GM21528 (cell line): ENCODE measurements around the gene UBE2E1.
"Not testable (repeated sequence)": the region's sequence is repeated elsewhere in the genome, so short reads cannot be mapped to it uniquely, and the experiment has no call there.

ENCODE experiments used
- ATAC-seq: cut with Tn5 transposase; IDR thresholded peaks from one replicate; pipeline ENCODE4 v1.9.1; 2021; ENCODE audit warnings: mild to moderate bottlenecking, moderate library complexity; ENCODE audit not compliant: unreplicated experiment, low FRiP score

Gene UBE2E1

GRCh38 chr3:23837286-23837685 is 31.5 kb downstream of the UBE2E1 start:
- ATAC-seq: no peak

GRCh38 chr3:23837691-23838090 is 31.9 kb downstream of the UBE2E1 start:
- ATAC-seq: no peak

- ATAC-seq: no peak
These were observed 34.8 kb downstream of the UBE2E1 start for GRCh38 chr3:23840521-23840920.

- ATAC-seq: no peak
These were observed 38.1 kb downstream of the UBE2E1 start for GRCh38 chr3:23843869-23844268.

- ATAC-seq: no peak
These were observed 39.8 kb downstream of the UBE2E1 start for GRCh38 chr3:23845326-23846216.

- not testable (repeated sequence) for ATAC-seq
These were observed 43.7 kb downstream of the UBE2E1 start for GRCh38 chr3:23849462-23849861.

- ATAC-seq: no peak
These were observed 50.5 kb downstream of the UBE2E1 start for GRCh38 chr3:23856286-23856685.

GRCh38 chr3:23859012-23859743 is 53.4 kb downstream of the UBE2E1 start:
- ATAC-seq: no peak

- no peak for ATAC-seq
These were observed 54.2 kb downstream of the UBE2E1 start for GRCh38 chr3:23859839-23860382.

- no peak for ATAC-seq
These were observed 55.9 kb downstream of the UBE2E1 start for GRCh38 chr3:23861689-23862088.

- ATAC-seq: no peak
These were observed 57.3 kb downstream of the UBE2E1 start for GRCh38 chr3:23863060-23863459.

GRCh38 chr3:23864931-23865330 is 59.2 kb downstream of the UBE2E1 start:
- ATAC-seq: no peak

GRCh38 chr3:23865595-23866396 is 60.0 kb downstream of the UBE2E1 start:
- ATAC-seq: peak; percentile 78

- no peak for ATAC-seq
These were observed 61.6 kb downstream of the UBE2E1 start for GRCh38 chr3:23867400-23867799.

GRCh38 chr3:23867838-23868237 is 62.1 kb downstream of the UBE2E1 start:
- ATAC-seq: no peak

- ATAC-seq: no peak
These were observed 64.4 kb downstream of the UBE2E1 start for GRCh38 chr3:23869977-23870662.

GRCh38 chr3:23870663-23871043 is 64.9 kb downstream of the UBE2E1 start:
- not testable (repeated sequence) for ATAC-seq

- ATAC-seq: not testable (repeated sequence)
These were observed 65.6 kb downstream of the UBE2E1 start for GRCh38 chr3:23871361-23871760.

GRCh38 chr3:23872330-23872729 is 66.6 kb downstream of the UBE2E1 start:
- ATAC-seq: no peak

GRCh38 chr3:23873941-23874340 is 68.2 kb downstream of the UBE2E1 start:
- ATAC-seq: no peak
